Gastroesophageal sphincter (tissue), 3 donors: ENCODE results near the gene SPRN.

Experiments
- CTCF ChIP-seq, 4 experiments: fragments of 200-600 bp in 2 of 4; fragments of 450-650 bp in 2 of 4; sonication (generic) in 1 of 4; IDR thresholded peaks; one replicate each; pipeline ENCODE4 v1.5.1; 2017 to 2019; ENCODE audit warnings: antibody characterized with exemption in 4 of 4, mild to moderate bottlenecking in 2 of 4, moderate library complexity in 2 of 4
- EP300 ChIP-seq: sonication (generic); formaldehyde crosslinking; IDR thresholded peaks from one replicate; pipeline ENCODE4 v1.6.1; 2017; ENCODE audit warnings: antibody characterized with exemption, mild to moderate bottlenecking
- POLR2A ChIP-seq, 2 donors: fragments of 450-650 bp; IDR thresholded peaks; one replicate each; pipeline ENCODE4 v1.6.1; 2017; ENCODE audit warnings: antibody characterized with exemption in 2 of 2, mild to moderate bottlenecking in 2 of 2, moderate library complexity in 1 of 2
- POLR2AphosphoS5 ChIP-seq: sonication (generic); formaldehyde crosslinking; IDR thresholded peaks from one replicate; pipeline ENCODE4 v1.6.1; 2017; ENCODE audit warnings: antibody characterized with exemption

- TF ChIP-seq CTCF (IDR thresholded peaks at IDR 0.05) (no peak), POLR2A (IDR thresholded peaks at IDR 0.05) (no peak), EP300 (no peak), POLR2AphosphoS5 (no peak)
These were observed 32.8 kb upstream of the SPRN start for GRCh38 chr10:133457100-133457841.
